Loucy (cell line): ENCODE data around the gene SMG6.
A peak's percentile ranks its signal among the peaks of the same experiment; 100 is the strongest.

Experiments
- H2AFZ ChIP-seq: fragments of 200-600 bp; sonication (generic); 2 replicates; pipeline ENCODE4 v1.6.0; 2016; ENCODE audit warnings: antibody characterized with exemption, mild to moderate bottlenecking, low read length, moderate library complexity
- H3F3A ChIP-seq: fragments of 200-600 bp; 2 replicates; pipeline ENCODE4 v1.6.0; 2016; ENCODE audit warnings: antibody characterized with exemption, low read depth, mild to moderate bottlenecking
- H3K27me3 ChIP-seq: fragments of 200-600 bp; sonication (generic); 2 replicates; pipeline ENCODE4 v1.6.1; 2014; ENCODE audit warnings: low read length, mild to moderate bottlenecking; ENCODE audit not compliant: insufficient read depth, poor library complexity, severe bottlenecking
- H3K36me3 ChIP-seq: fragments of 200-600 bp; sonication (generic); 2 replicates; pipeline ENCODE4 v1.6.1; 2016; ENCODE audit warnings: low read length; ENCODE audit not compliant: insufficient read depth
- H3K4me1 ChIP-seq: fragments of 200-600 bp; sonication (generic); 2 replicates; pipeline ENCODE4 v1.5.1; 2014; ENCODE audit warnings: low read length, mild to moderate bottlenecking; ENCODE audit not compliant: insufficient read depth, poor library complexity, severe bottlenecking
- H3K4me2 ChIP-seq: fragments of 200-600 bp; sonication (generic); 2 replicates; pipeline ENCODE4 v1.6.0; 2014; ENCODE audit warnings: antibody characterized with exemption, low read length, low read depth, mild to moderate bottlenecking; ENCODE audit not compliant: poor library complexity, severe bottlenecking
- H3K4me3 ChIP-seq: fragments of 200-600 bp; sonication (generic); 2 replicates; pipeline ENCODE4 v1.5.1; 2014; ENCODE audit warnings: low read length, mild to moderate bottlenecking, mixed read lengths; ENCODE audit not compliant: poor library complexity, severe bottlenecking
- H3K79me2 ChIP-seq: fragments of 200-600 bp; sonication (generic); 2 replicates; pipeline ENCODE4 v1.6.1; 2014; ENCODE audit warnings: low read length; ENCODE audit not compliant: insufficient read depth
- H3K9ac ChIP-seq: fragments of 200-600 bp; sonication (generic); 2 replicates; pipeline ENCODE4 v1.6.0; 2014; ENCODE audit warnings: mild to moderate bottlenecking, low read depth, low read length, moderate library complexity; ENCODE audit not compliant: poor library complexity, severe bottlenecking
- H3K9me2 ChIP-seq: fragments of 200-600 bp; sonication (generic); replicated peaks from 2 replicates; pipeline ENCODE4 v1.6.1; 2016; ENCODE audit warnings: low read depth, low read length, mixed read lengths
- H3K9me3 ChIP-seq: fragments of 200-600 bp; sonication (generic); 2 replicates; pipeline ENCODE4 v1.6.1; 2014; ENCODE audit warnings: mild to moderate bottlenecking, antibody characterized with exemption, low read length, low read depth; ENCODE audit not compliant: insufficient read depth
- H4K20me1 ChIP-seq: fragments of 200-600 bp; sonication (generic); 2 replicates; pipeline ENCODE4 v1.6.0; 2014; ENCODE audit warnings: antibody characterized with exemption, low read length, mild to moderate bottlenecking; ENCODE audit not compliant: insufficient read depth, poor library complexity, severe bottlenecking
- CTCF ChIP-seq: fragments of 200-600 bp; sonication (generic); conservative IDR thresholded peaks from 2 replicates; pipeline ENCODE4 v1.5.1; 2014; ENCODE audit warnings: mild to moderate bottlenecking, antibody characterized with exemption, low read length
- EZH2phosphoT487 ChIP-seq: fragments of 200-600 bp; IDR thresholded peaks from 2 replicates; pipeline ENCODE4 v1.6.1; 2018; ENCODE audit warnings: antibody characterized with exemption, mild to moderate bottlenecking, moderate library complexity, borderline replicate concordance

SMG6 gene

GRCh38 chr17:2277429-2278170 is 26.0 kb downstream of the SMG6 start:
- Histone ChIP-seq H3K9me2 (no peaks in the 10 kb centered on the region), H3K36me3 (peaks cover 38% of the 10 kb centered on the region; the same call in 1 of the 2 replicates), H3F3A (no peaks in the 10 kb centered on the region), H3K4me3 (no peak overlapping the region), H2AFZ (no peak overlapping the region), H4K20me1 (no peaks in the 10 kb centered on the region), H3K79me2 (peaks cover 2% of the 10 kb centered on the region; the same call in 1 of the 2 replicates), H3K9me3 (no peaks in the 10 kb centered on the region), H3K4me2 (no peak overlapping the region), H3K9ac (no peak overlapping the region), H3K4me1 (peaks cover 46% of the 10 kb centered on the region), H3K27me3 (no peaks in the 10 kb centered on the region)
- no peak for TF ChIP-seq EZH2phosphoT487
- TF ChIP-seq CTCF: no peak

- H4K20me1 ChIP-seq: no peaks in the 10 kb centered on the region
- no peak for TF ChIP-seq EZH2phosphoT487
- no peak for TF ChIP-seq CTCF
- H3K36me3 ChIP-seq: peaks cover 21% of the 10 kb centered on the region; the same call in 1 of the 2 replicates
- H2AFZ ChIP-seq: no peak overlapping the region
- H3K27me3 ChIP-seq: no peaks in the 10 kb centered on the region
- peak overlapping the region; percentile 17 for H3K4me3 ChIP-seq
- H3K79me2 ChIP-seq: peaks cover 13% of the 10 kb centered on the region; the same call in 1 of the 2 replicates
- H3K9me2 ChIP-seq: no peaks in the 10 kb centered on the region
- no peaks in the 10 kb centered on the region for H3K9me3 ChIP-seq
- peak overlapping the region; percentile 11 for H3K9ac ChIP-seq
- H3F3A ChIP-seq: no peaks in the 10 kb centered on the region
- H3K4me2 ChIP-seq: peak overlapping the region; percentile 46
- peaks cover 55% of the 10 kb centered on the region for H3K4me1 ChIP-seq
These were observed 27.9 kb downstream of the SMG6 start for GRCh38 chr17:2275722-2276121.

GRCh38 chr17:2274414-2274813 is 29.2 kb downstream of the SMG6 start:
- TF ChIP-seq CTCF (no peak), EZH2phosphoT487 (no peak)
- H3K9me2 ChIP-seq: no peaks in the 10 kb centered on the region

More at GRCh38 chr17:2274414-2274813, 29.2 kb downstream of the SMG6 start:
- no peaks in the 10 kb centered on the region for H3K27me3 ChIP-seq
- peaks cover 61% of the 10 kb centered on the region for H3K4me1 ChIP-seq
- H2AFZ ChIP-seq: no peak overlapping the region
- peaks cover 11% of the 10 kb centered on the region; the same call in 1 of the 2 replicates for H3K36me3 ChIP-seq
- peaks cover 26% of the 10 kb centered on the region; the same call in 1 of the 2 replicates for H3K79me2 ChIP-seq
- H4K20me1 ChIP-seq: no peaks in the 10 kb centered on the region
- no peaks in the 10 kb centered on the region for H3F3A ChIP-seq
- no peak overlapping the region for H3K4me2 ChIP-seq
- peak overlapping the region; percentile 11 for H3K9ac ChIP-seq
- H3K9me3 ChIP-seq: no peaks in the 10 kb centered on the region
- H3K4me3 ChIP-seq: no peak overlapping the region
